Sigmoid colon (tissue), 4 donors: ENCODE measurements around the gene DNER.

ENCODE experiments used
- CTCF ChIP-seq, 4 experiments: fragments of 450-650 bp in 3 of 4; fragments of 200-600 bp in 1 of 4; IDR thresholded peaks; one replicate each; pipeline ENCODE4 v1.5.1; 2016 to 2019; ENCODE audit warnings: antibody characterized with exemption in 4 of 4, mild to moderate bottlenecking in 3 of 4, moderate library complexity in 2 of 4
- EP300 ChIP-seq, 4 donors: sonication (generic); formaldehyde crosslinking; IDR thresholded peaks; one replicate each; pipeline ENCODE4 v1.6.1; 2017; ENCODE audit warnings: antibody characterized with exemption in 4 of 4
- POLR2A ChIP-seq, 2 donors: fragments of 450-650 bp; IDR thresholded peaks; one replicate each; pipeline ENCODE4 v1.6.1; 2016; ENCODE audit warnings: antibody characterized with exemption in 2 of 2, mild to moderate bottlenecking in 2 of 2, moderate library complexity in 2 of 2
- POLR2AphosphoS5 ChIP-seq, 4 donors: sonication (generic); formaldehyde crosslinking; IDR thresholded peaks; one replicate each; pipeline ENCODE4 v1.6.1; 2017; ENCODE audit warnings: antibody characterized with exemption in 4 of 4

GRCh38 chr2:229562472-229563127, 151.8 kb downstream of the DNER start:
- TF ChIP-seq CTCF (IDR thresholded peaks at IDR 0.05): no peak
- TF ChIP-seq EP300 (IDR thresholded peaks at IDR 0.05): no peak
- no peak for TF ChIP-seq POLR2AphosphoS5 (IDR thresholded peaks at IDR 0.05)
- no peak for TF ChIP-seq POLR2A (IDR thresholded peaks at IDR 0.05)
